AG09309 (cell line): ENCODE data around the gene BLMH.

Experiments
- DNase-seq: peaks from one replicate; pipeline ENCODE4 v3.0.0-alpha.2; 2010; ENCODE audit warnings: low read depth
- H3K4me3 ChIP-seq: 2 replicates; pipeline ENCODE4 v1.5.1; 2011; ENCODE audit warnings: mild to moderate bottlenecking, low read depth, low read length, moderate library complexity; ENCODE audit not compliant: control insufficient read depth
- CTCF ChIP-seq: IDR thresholded peaks from 2 replicates; pipeline ENCODE4 v1.5.1; 2011; ENCODE audit warnings: mild to moderate bottlenecking, low read depth, low read length, inconsistent platforms; ENCODE audit not compliant: insufficient read depth, control insufficient read depth; ENCODE audit errors: missing control alignments

BLMH gene

GRCh38 chr17:30246460-30246859 lies 45.3 kb downstream of the BLMH start:
- no peak for DNase-seq
- no peak overlapping the region for H3K4me3 ChIP-seq
- no peak for TF ChIP-seq CTCF

GRCh38 chr17:30244853-30245385 lies 46.8 kb downstream of the BLMH start:
- TF ChIP-seq CTCF: no peak
- DNase-seq: peak; percentile 39
- no peak overlapping the region for H3K4me3 ChIP-seq

DNA sequence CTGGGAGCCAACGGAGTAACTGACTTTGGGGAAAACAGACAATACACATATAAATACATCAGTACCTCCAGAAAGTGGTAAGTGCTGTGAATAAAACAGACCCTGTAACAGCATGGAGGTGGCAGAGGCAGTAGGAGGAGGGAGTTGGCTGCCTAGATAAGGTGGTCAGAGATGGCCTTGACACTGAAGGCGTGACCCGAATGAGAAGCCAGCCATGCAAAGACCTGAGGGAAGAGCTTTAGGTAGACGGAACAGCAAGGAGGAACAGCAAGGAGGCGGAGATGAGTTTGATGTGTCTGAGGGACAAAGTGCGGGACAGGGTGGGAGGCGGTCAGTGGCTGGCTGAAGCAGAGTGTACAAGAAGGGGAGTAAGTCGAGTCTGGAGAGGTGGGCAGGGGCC lies 48.2 kb downstream of the BLMH start:
- DNase-seq: no peak
- no peak overlapping the region for H3K4me3 ChIP-seq
- no peak for TF ChIP-seq CTCF

GRCh38 chr17:30243002-30243401 lies 48.7 kb downstream of the BLMH start:
- TF ChIP-seq CTCF: no peak
- no peak overlapping the region for H3K4me3 ChIP-seq
- no peak for DNase-seq

DNA sequence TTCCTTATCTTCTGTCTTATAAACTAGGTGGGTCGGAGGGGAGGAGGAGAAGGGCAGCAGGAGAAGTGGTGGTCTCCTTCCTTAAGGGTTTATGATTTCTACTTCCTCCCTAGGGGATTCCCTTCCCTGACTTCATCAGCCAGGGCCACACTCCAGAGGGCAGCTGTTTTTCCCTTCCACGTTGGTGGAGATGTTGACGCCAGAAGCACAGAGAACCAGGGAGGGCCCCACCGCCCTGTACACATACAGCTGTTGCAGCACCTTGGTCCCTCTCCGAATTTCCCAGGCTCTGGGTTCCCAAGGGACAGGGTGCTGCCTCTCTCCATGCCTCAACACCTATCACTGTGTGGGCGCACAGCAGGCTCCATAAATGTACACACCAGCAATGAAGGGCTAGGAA lies 50.7 kb downstream of the BLMH start:
- TF ChIP-seq CTCF: no peak
- H3K4me3 ChIP-seq: no peak overlapping the region
- no peak for DNase-seq

GRCh38 chr17:30240177-30240576 lies 51.6 kb downstream of the BLMH start:
- TF ChIP-seq CTCF: no peak
- no peak for DNase-seq
- H3K4me3 ChIP-seq: no peak overlapping the region

DNA sequence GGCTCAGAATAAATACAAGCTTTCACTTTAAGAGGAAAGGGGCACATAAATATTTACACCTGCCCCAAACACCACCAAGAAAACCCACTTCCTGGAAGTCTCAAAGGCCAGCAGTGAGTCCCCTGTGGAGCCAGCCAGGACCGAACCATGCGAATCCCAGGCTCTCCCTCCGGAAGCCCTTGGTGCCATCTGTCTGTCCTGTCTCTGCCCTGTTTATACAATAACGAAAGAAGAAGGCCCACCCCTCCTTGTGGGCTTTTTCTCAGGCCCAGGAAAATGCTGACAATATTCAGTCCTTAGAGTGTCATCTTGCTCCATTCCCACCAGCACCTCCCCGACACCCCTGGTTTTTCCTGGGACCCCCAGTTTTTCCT lies 52.7 kb downstream of the BLMH start:
- H3K4me3 ChIP-seq: no peak overlapping the region
- TF ChIP-seq CTCF: no peak
- DNase-seq: no peak
